Spleen (tissue), 11 donors: Measurements from ENCODE around the gene GSTA3. TPM values are rescaled to one million over a fixed set of nuclear protein-coding genes. Genes with fewer than 3 reads are reported as not detected.

Experiments used
- DNase-seq: peaks from one replicate; pipeline ENCODE4 v3.0.0-alpha.2; 2020
- H3K27ac ChIP-seq, 8 donors: fragments of 200-600 bp; sonication (generic) in 7 of 8; 1 replicate in 4 of 8; 2 replicates in 4 of 8; pipeline versions ENCODE4 v1.5.0 to v1.8.0; 2016 to 2021; ENCODE audit warnings: inconsistent platforms in 4 of 8, mild to moderate bottlenecking in 4 of 8, moderate library complexity in 1 of 8
- H3K27me3 ChIP-seq, 7 donors: fragments of 200-600 bp; sonication (generic) in 6 of 7; replicated peaks in 1 of 7; 1 replicate in 4 of 7; 2 replicates in 3 of 7; pipeline versions ENCODE4 v1.5.0 to v1.8.0; 2016 to 2021; ENCODE audit warnings: inconsistent platforms in 3 of 7, mild to moderate bottlenecking in 1 of 7
- H3K36me3 ChIP-seq, 6 donors: fragments of 200-600 bp; sonication (generic) in 5 of 6; 1 replicate in 4 of 6; 2 replicates in 2 of 6; pipeline versions ENCODE4 v1.5.0 to v1.8.0; 2016 to 2021; ENCODE audit warnings: inconsistent platforms in 2 of 6
- H3K4me1 ChIP-seq, 6 donors: fragments of 200-600 bp; sonication (generic) in 5 of 6; 1 replicate in 3 of 6; 2 replicates in 3 of 6; pipeline versions ENCODE4 v1.5.0 to v1.8.0; 2016 to 2021; ENCODE audit warnings: inconsistent platforms in 3 of 6
- H3K4me3 ChIP-seq, 8 donors: fragments of 200-600 bp; sonication (generic) in 7 of 8; 1 replicate in 4 of 8; 2 replicates in 4 of 8; pipeline versions ENCODE4 v1.5.0 to v1.8.0; 2016 to 2021; ENCODE audit warnings: inconsistent platforms in 4 of 8, mild to moderate bottlenecking in 4 of 8, moderate library complexity in 2 of 8
- H3K9me3 ChIP-seq, 8 donors: fragments of 200-600 bp; sonication (generic) in 7 of 8; 1 replicate in 4 of 8; 2 replicates in 4 of 8; pipeline versions ENCODE4 v1.5.0 to v1.8.0; 2016 to 2021; ENCODE audit warnings: inconsistent platforms in 4 of 8
- POLR2A ChIP-seq, 3 donors: fragments of 450-650 bp; IDR thresholded peaks; one replicate each; pipeline ENCODE4 v1.5.1; 2017; ENCODE audit warnings: antibody characterized with exemption in 3 of 3, mild to moderate bottlenecking in 1 of 3
- POLR2AphosphoS5 ChIP-seq, 3 donors: sonication (generic); formaldehyde crosslinking; IDR thresholded peaks; one replicate each; pipeline ENCODE4 v1.5.1; 2017; ENCODE audit warnings: antibody characterized with exemption in 3 of 3
- WGBS, 5 donors: extraction: QIAGEN DNeasy Blood & Tissue Kit in 3 of 5; methylation state at CpG; one replicate each; pipeline versions ENCODE4 v1.1.5 to v1.1.7; 2013 to 2018; 5-methylcytosine and 5-hydroxymethylcytosine counted together
- intact Hi-C: fragments of 100-400 bp; cut with DNase I; formaldehyde crosslinking; loops from one replicate; pipeline ENCODE4 v1.15.0; 2023; ENCODE audit warnings: low total_unique reads
- polyA plus RNA-seq, 3 donors: library from polyadenylated mRNA; stranded (reverse); fragments of 200-250 nt; gene quantifications; one replicate each; pipeline ENCODE4 v1.2.1, GENCODE V29; 2013
- total RNA-seq, 7 donors: library from RNA; depleted of rRNA in 3 of 7; stranded (reverse); fragments of >200 nt in 3 of 7; fragmentation: NEBNext Ultra II Directional in 4 of 7; extraction: Animal tissue kit (Norgen Biotek cat#: 25700) in 4 of 7; gene quantifications; one replicate each; pipeline versions ENCODE4 v1.1.0 to v1.2.1, GENCODE V29; 2016 to 2021
- TF ChIP-seq, protein P1 (sequence below), 11 experiments: fragments of 200-600 bp in 7 of 11; fragments of 450-650 bp in 4 of 11; sonication (generic) in 4 of 11; IDR thresholded peaks in 8 of 11; conservative IDR thresholded peaks in 3 of 11; 1 replicate in 7 of 11; 2 replicates in 4 of 11; pipeline versions ENCODE4 v1.4.0 to v1.8.0; 2016 to 2021; ENCODE audit warnings: antibody characterized with exemption in 11 of 11, inconsistent platforms in 4 of 11, mild to moderate bottlenecking in 1 of 11
- donor health status: healthy with polysubstance abuse.
- donor health status: DM: no; HTN: no; CAD: no; lungs with moderate emphysema.
- donor health status: DM: no; HTN: no; CAD: no.
- donor health status: Bipolar disorder and iron deficiency.
- donor health status: healthy.
- donor health status: DM: no; HTN: no; CAD: no.
- donor health status: DM: yes; HTN: yes; CAD: no.

GSTA3 gene
- total and polyA plus RNA-seq, 10 donors, result not detected

- no peak for TF ChIP-seq POLR2A (IDR thresholded peaks at IDR 0.05)
- no peak for TF ChIP-seq POLR2AphosphoS5 (IDR thresholded peaks at IDR 0.05)
- TF ChIP-seq, protein P1, sequence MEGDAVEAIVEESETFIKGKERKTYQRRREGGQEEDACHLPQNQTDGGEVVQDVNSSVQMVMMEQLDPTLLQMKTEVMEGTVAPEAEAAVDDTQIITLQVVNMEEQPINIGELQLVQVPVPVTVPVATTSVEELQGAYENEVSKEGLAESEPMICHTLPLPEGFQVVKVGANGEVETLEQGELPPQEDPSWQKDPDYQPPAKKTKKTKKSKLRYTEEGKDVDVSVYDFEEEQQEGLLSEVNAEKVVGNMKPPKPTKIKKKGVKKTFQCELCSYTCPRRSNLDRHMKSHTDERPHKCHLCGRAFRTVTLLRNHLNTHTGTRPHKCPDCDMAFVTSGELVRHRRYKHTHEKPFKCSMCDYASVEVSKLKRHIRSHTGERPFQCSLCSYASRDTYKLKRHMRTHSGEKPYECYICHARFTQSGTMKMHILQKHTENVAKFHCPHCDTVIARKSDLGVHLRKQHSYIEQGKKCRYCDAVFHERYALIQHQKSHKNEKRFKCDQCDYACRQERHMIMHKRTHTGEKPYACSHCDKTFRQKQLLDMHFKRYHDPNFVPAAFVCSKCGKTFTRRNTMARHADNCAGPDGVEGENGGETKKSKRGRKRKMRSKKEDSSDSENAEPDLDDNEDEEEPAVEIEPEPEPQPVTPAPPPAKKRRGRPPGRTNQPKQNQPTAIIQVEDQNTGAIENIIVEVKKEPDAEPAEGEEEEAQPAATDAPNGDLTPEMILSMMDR (IDR thresholded peaks at IDR 0.05 in 8 of 11, conservative IDR thresholded peaks at IDR 0.05 in 3 of 11), result peak; percentile 51 to 88 (median 72)
- intact Hi-C loops, result no loop called here
- Histone ChIP-seq H3K4me3 (peak overlapping the region; percentile 17 to 73 (median 39)), H3K4me1 (peaks cover 0 to 10% (median 3%) of the 10 kb centered on the region in 6 donors), H3K27me3 (no peaks in the 10 kb centered on the region), H3K27ac (peak overlapping the region in 4 of 8 donors; percentile 24 to 60 (median 43)), H3K36me3 (no peaks in the 10 kb centered on the region), H3K9me3 (no peaks in the 10 kb centered on the region)
- 6 to 16% (median 12%) methylated on average over 18 of the region's 18 CpGs for WGBS, 5 donors
- DNase-seq, result peak; percentile 74
Observed at GRCh38 chr6:52881996-52882841, 27.3 kb downstream of the GSTA3 start.

DNA sequence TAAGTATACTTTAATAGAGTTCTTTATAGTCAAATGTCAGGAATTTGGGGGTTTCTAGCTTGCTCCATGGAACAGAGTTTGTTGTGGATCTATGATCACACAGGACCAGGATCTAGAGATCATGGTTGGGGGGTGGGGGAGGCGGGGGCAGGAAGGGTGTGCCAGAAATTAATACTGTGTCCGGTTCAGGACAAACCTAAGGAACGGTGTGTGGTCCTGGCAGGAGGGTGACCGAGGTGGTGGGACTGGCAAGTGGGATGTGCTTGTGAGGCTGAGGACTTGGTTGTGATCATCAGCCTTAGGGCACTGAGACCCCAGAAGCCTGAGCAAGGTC is 27.9 kb downstream of the GSTA3 start:
- intact Hi-C loops, result no loop called here
- TF ChIP-seq, protein P1 (IDR thresholded peaks at IDR 0.05 in 8 of 11, conservative IDR thresholded peaks at IDR 0.05 in 3 of 11), result no peak
- TF ChIP-seq POLR2AphosphoS5 (IDR thresholded peaks at IDR 0.05) (no peak), POLR2A (IDR thresholded peaks at IDR 0.05) (no peak)
- Histone ChIP-seq H3K27me3 (no peaks in the 10 kb centered on the region), H3K4me3 (peak overlapping the region in 4 of 8 donors; percentile 31 to 73 (median 44)), H3K27ac (peak overlapping the region in 1 of 8 donors; percentile 60), H3K4me1 (peaks cover 0 to 10% (median 3%) of the 10 kb centered on the region in 6 donors), H3K36me3 (no peaks in the 10 kb centered on the region), H3K9me3 (no peaks in the 10 kb centered on the region)
- no peak for DNase-seq
- WGBS, 5 donors, result 58 to 81% (median 71%) methylated on average over 4 of the region's 4 CpGs

DNA sequence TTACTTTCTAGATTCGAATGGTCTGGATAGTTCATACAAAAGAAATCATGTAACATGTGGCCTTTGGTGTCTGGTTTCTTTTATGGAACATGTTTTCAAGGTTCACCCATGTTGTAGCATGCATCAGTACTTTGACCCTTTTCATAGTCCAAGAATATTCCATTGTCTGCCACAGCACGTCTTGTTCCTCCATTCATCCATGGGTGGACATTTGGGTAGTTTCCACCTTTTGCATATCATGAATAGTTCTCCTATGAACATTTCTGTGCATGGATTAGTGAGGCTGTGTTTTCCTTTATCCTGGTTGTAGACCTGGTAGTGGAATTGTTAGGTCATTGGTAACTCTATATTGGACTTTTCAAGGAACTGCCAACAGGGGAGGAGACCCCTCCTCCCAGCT is 31.7 kb downstream of the GSTA3 start:
- Histone ChIP-seq H3K4me3 (no peak overlapping the region), H3K27ac (no peak overlapping the region), H3K4me1 (peaks cover 0 to 10% (median 3%) of the 10 kb centered on the region in 6 donors), H3K9me3 (no peaks in the 10 kb centered on the region), H3K36me3 (no peaks in the 10 kb centered on the region), H3K27me3 (peaks cover 0 to 4% (median 0%) of the 10 kb centered on the region in 7 donors)
- DNase-seq, result no peak
- 73 to 85% (median 80%) methylated on average over 2 of the region's 2 CpGs for WGBS, 5 donors
- intact Hi-C loops, result no loop called here
- TF ChIP-seq POLR2A (IDR thresholded peaks at IDR 0.05) (no peak), POLR2AphosphoS5 (IDR thresholded peaks at IDR 0.05) (no peak)
- TF ChIP-seq, protein P1 (IDR thresholded peaks at IDR 0.05 in 8 of 11, conservative IDR thresholded peaks at IDR 0.05 in 3 of 11), result no peak

DNA sequence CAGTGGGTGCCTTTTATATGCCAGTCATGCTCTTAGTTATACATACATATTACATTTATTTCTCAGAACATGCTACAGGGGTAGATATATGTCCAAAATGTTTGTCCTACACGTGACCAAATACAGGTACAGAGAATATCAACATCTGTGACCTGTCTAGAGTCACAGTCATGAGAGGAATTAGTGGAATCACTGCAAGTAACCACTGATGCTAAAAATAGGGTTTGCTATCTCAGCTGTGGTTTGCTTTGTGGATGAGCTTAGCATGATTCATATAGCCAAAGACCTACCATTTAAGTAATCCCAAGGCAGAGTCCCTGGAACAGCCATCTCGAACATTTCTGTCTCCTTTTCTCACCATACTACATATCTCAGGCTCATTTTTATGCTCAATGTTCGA is 32.3 kb downstream of the GSTA3 start:
- Histone ChIP-seq H3K4me3 (no peak overlapping the region), H3K36me3 (no peaks in the 10 kb centered on the region), H3K9me3 (no peaks in the 10 kb centered on the region), H3K27ac (no peak overlapping the region), H3K4me1 (peaks cover 0 to 6% (median 3%) of the 10 kb centered on the region in 6 donors), H3K27me3 (peaks cover 0 to 4% (median 0%) of the 10 kb centered on the region in 7 donors)
- intact Hi-C loops, result no loop called here
- WGBS, 5 donors, result 64 to 78% (median 74%) methylated on average over 3 of the region's 3 CpGs
- TF ChIP-seq, protein P1 (IDR thresholded peaks at IDR 0.05 in 8 of 11, conservative IDR thresholded peaks at IDR 0.05 in 3 of 11), result no peak
- TF ChIP-seq POLR2A (IDR thresholded peaks at IDR 0.05), result no peak
- TF ChIP-seq POLR2AphosphoS5 (IDR thresholded peaks at IDR 0.05), result no peak
- DNase-seq, result no peak
